GM23248 (cell line): Measurements from ENCODE around the gene ACADS. TPM values are rescaled to one million over a fixed set of nuclear protein-coding genes. Genes with fewer than 3 reads are reported as not detected.

Experiments used
- DNase-seq: peaks from one replicate; pipeline ENCODE4 v3.0.0-alpha.2; 2015
- H2AFZ ChIP-seq: fragments of 200-600 bp; sonication (generic); 2 replicates; pipeline ENCODE4 v1.6.1; 2016; ENCODE audit warnings: antibody characterized with exemption
- H3F3A ChIP-seq: fragments of 200-600 bp; sonication (generic); 2 replicates; pipeline ENCODE4 v1.6.1; 2016; ENCODE audit warnings: mild to moderate bottlenecking, antibody characterized with exemption, mixed run types; ENCODE audit not compliant: insufficient read depth
- H3K27ac ChIP-seq: fragments of 200-600 bp; sonication (generic); 2 replicates; pipeline ENCODE4 v1.5.1; 2016; ENCODE audit warnings: mild to moderate bottlenecking
- H3K27me3 ChIP-seq: fragments of 200-600 bp; sonication (generic); replicated peaks from 2 replicates; pipeline ENCODE4 v1.6.1; 2016; ENCODE audit warnings: mild to moderate bottlenecking; ENCODE audit not compliant: insufficient read depth
- H3K36me3 ChIP-seq: fragments of 200-600 bp; sonication (generic); 2 replicates; pipeline ENCODE4 v1.6.1; 2016; ENCODE audit warnings: low read depth, mild to moderate bottlenecking
- H3K4me1 ChIP-seq: fragments of 200-600 bp; sonication (generic); 2 replicates; pipeline ENCODE4 v1.6.1; 2016; ENCODE audit warnings: mild to moderate bottlenecking; ENCODE audit not compliant: insufficient read depth
- H3K4me2 ChIP-seq: fragments of 200-600 bp; sonication (generic); one replicate; pipeline ENCODE4 v1.6.1; 2016; ENCODE audit warnings: mild to moderate bottlenecking; ENCODE audit not compliant: unreplicated experiment
- H3K4me3 ChIP-seq: fragments of 200-600 bp; sonication (generic); 2 replicates; pipeline ENCODE4 v1.5.1; 2016; ENCODE audit warnings: mild to moderate bottlenecking
- H3K79me2 ChIP-seq: fragments of 200-600 bp; sonication (generic); 2 replicates; pipeline ENCODE4 v1.6.1; 2016; ENCODE audit warnings: mild to moderate bottlenecking; ENCODE audit not compliant: insufficient read depth
- H3K9ac ChIP-seq: fragments of 200-600 bp; sonication (generic); 2 replicates; pipeline ENCODE4 v1.6.1; 2016; ENCODE audit warnings: mild to moderate bottlenecking
- H3K9me2 ChIP-seq: fragments of 200-600 bp; sonication (generic); 2 replicates; pipeline ENCODE4 v1.6.1; 2016; ENCODE audit warnings: mixed run types, mild to moderate bottlenecking, moderate library complexity; ENCODE audit not compliant: insufficient read depth
- H3K9me3 ChIP-seq: fragments of 200-600 bp; sonication (generic); one replicate; pipeline ENCODE4 v1.6.1; 2017; ENCODE audit warnings: low read depth
- H4K20me1 ChIP-seq: fragments of 200-600 bp; sonication (generic); 2 replicates; pipeline ENCODE4 v1.6.0; 2016; ENCODE audit not compliant: insufficient read depth
- EZH2 ChIP-seq: fragments of 200-600 bp; sonication (generic); IDR thresholded peaks from 2 replicates; pipeline ENCODE4 v1.6.1; 2018; ENCODE audit warnings: antibody characterized with exemption, mild to moderate bottlenecking; ENCODE audit not compliant: insufficient read depth, poor library complexity, severe bottlenecking
- EZH2phosphoT487 ChIP-seq: fragments of 200-600 bp; sonication (generic); IDR thresholded peaks from 2 replicates; pipeline ENCODE4 v1.6.1; 2018; ENCODE audit warnings: antibody characterized with exemption, moderate library complexity, mild to moderate bottlenecking, low read depth; ENCODE audit not compliant: insufficient read depth
- WGBS, 2 experiments: methylation state at CpG; one replicate each; pipeline ENCODE4 v1.1.6; 2015 to 2017; ENCODE audit warnings: low lambda C conversion rate in 2 of 2, low coverage in 1 of 2; ENCODE audit errors: missing lambda C conversion rate in 2 of 2; 5-methylcytosine and 5-hydroxymethylcytosine counted together
- in situ Hi-C: fragments of 300-500 bp; cut with MboI; formaldehyde crosslinking; loops from 2 replicates; pipeline ENCODE4 v1.15.0; 2020
- polyA plus RNA-seq: library from polyadenylated mRNA; unstranded; fragments of >200 nt; fragmentation: Nextera tagmentation; extraction: Ambion mirVana; gene quantifications from 2 replicates; pipeline ENCODE4 v1.2.1, GENCODE V29; 2016
- total RNA-seq: library from RNA; depleted of rRNA; stranded (reverse); fragments of >200 nt; shearing (Covaris generic); gene quantifications from 2 replicates; pipeline ENCODE4 v1.2.3, GENCODE V29; 2014

The ACADS gene
- total and polyA plus RNA-seq, 2 experiments from 2014 or later, result 10.5 to 14.5 TPM

DNA sequence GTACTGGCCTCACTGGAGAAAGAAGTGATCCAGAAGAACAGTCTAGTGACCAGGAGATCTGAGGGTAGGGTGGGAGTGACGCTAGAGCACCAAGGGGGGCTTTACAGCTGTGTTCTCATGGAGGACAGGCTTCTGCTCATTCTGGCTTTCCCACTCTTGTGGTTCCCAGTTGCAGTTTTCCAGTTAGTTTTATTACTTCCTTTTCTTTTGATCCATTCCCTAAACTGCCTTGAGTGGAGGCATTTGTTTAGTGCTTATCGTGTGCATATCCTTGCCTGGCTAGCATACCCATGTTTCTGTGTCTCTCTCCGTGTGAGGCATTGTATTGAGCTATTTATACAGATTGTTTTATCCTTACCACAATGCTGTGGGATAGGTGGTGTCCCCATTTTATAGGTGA, 34.6 kb upstream of the ACADS start:
- Histone ChIP-seq H3K27me3 (no peaks in the 10 kb centered on the region), H3K9me2 (no peaks in the 10 kb centered on the region), H3K9ac (no peak overlapping the region), H3K27ac (no peak overlapping the region), H3F3A (0 out of 2 replicates have a peak, but pooled peaks cover 7% of the 10 kb centered on the region), H3K4me1 (peaks cover 14% of the 10 kb centered on the region), H2AFZ (no peak overlapping the region), H3K9me3 (no peaks in the 10 kb centered on the region), H4K20me1 (0 out of 2 replicates have a peak, but pooled peaks cover 5% of the 10 kb centered on the region), H3K4me2 (no peak overlapping the region), H3K79me2 (peaks cover 81% of the 10 kb centered on the region), H3K4me3 (no peak overlapping the region), H3K36me3 (peaks cover 15% of the 10 kb centered on the region; the same call in 1 of the 2 replicates)
- no peak for TF ChIP-seq EZH2phosphoT487
- no peak for TF ChIP-seq EZH2
- no peak for DNase-seq
- 84 to 86% methylated on average over 3 of the region's 3 CpGs for WGBS, 2 experiments
- in situ Hi-C loops, result no loop called here

DNA sequence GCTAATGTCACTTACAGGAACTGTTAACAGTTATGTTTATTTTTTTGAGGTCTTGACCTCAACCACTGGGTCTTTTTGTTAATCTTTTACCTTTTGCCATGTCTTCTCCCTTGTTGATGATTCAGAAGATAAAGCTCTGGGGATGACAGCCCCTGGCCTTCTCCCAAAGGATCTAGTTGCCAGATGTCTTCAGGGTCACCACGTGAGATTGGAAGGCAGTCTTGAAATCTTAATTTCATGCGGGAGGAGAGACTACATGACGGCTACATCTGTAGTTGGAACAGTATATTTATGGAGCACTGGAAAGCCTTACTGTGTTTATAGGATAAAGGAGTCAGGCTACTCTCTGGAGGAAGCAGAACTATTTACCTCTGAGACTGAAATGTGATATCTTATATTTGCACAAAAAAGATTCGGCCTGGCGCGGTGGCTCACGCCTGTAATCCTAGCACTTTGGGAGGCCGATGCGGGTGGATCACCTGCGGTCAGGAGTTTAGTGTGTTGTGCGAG, 33.0 kb upstream of the ACADS start:
- Histone ChIP-seq H3K4me1 (peaks cover 14% of the 10 kb centered on the region), H3K27me3 (no peaks in the 10 kb centered on the region), H3K4me2 (no peak overlapping the region), H3K79me2 (peaks cover 84% of the 10 kb centered on the region), H4K20me1 (0 out of 2 replicates have a peak, but pooled peaks cover 5% of the 10 kb centered on the region), H3K4me3 (no peak overlapping the region), H3K36me3 (peaks cover 30% of the 10 kb centered on the region), H3K27ac (no peak overlapping the region), H3F3A (0 out of 2 replicates have a peak, but pooled peaks cover 7% of the 10 kb centered on the region), H3K9me2 (no peaks in the 10 kb centered on the region), H3K9ac (no peak overlapping the region), H2AFZ (no peak overlapping the region), H3K9me3 (no peaks in the 10 kb centered on the region)
- no peak for DNase-seq
- TF ChIP-seq EZH2phosphoT487, result no peak
- no peak for TF ChIP-seq EZH2
- 90 to 91% methylated on average over 11 of the region's 11 CpGs for WGBS, 2 experiments
- in situ Hi-C loops, result no loop called here

DNA sequence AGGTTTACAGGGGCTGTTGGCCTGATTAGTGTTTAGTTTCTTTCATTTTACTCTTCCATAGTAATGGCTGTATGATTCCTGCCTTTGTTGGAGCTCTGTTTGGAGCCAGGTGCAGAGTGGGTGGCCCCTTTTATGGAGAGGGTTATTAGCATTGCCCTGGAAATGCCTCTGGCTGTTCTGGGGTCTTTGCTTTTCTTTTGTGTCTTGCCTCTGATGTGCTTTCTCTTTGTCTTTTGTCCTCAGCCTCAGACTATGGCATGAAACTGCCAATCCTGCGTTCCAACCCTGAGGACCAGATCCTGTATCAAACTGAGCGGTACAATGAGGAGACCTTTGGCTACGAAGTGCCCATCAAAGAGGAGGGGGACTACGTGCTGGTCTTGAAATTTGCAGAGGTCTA, 31.8 kb upstream of the ACADS start:
- Histone ChIP-seq H3K9me2 (no peaks in the 10 kb centered on the region), H3K79me2 (peaks cover 79% of the 10 kb centered on the region), H3K9ac (no peak overlapping the region), H3K4me1 (peaks cover 11% of the 10 kb centered on the region), H3K27ac (no peak overlapping the region), H3K36me3 (peaks cover 35% of the 10 kb centered on the region), H3F3A (no peaks in the 10 kb centered on the region), H4K20me1 (no peaks in the 10 kb centered on the region), H3K27me3 (no peaks in the 10 kb centered on the region), H3K4me2 (no peak overlapping the region), H3K4me3 (no peak overlapping the region), H2AFZ (no peak overlapping the region), H3K9me3 (no peaks in the 10 kb centered on the region)
- TF ChIP-seq EZH2 (no peak), EZH2phosphoT487 (no peak)
- 93 to 100% methylated on average over 4 of the region's 4 CpGs for WGBS, 2 experiments
- in situ Hi-C loops, result no loop called here
- no peak for DNase-seq

DNA sequence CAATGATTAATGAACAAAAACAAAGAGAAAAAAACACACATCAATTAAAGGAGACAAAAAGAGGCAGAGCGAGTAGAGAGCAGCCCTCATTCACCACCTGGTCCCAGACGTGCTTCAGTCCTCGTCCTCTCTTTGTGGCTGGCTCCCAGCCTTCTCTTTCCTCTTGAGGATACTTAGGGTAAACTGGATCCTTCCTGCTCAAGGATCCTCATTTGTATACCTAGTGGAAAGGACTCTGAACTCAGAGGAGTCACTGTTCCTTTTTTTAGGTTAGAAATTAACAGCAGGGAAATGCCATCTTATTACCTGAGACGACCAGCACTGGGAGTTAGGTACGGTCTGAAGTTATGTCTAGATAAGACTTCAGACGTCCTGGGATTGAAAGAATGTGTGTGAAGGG, 29.0 kb upstream of the ACADS start:
- no peaks in the 10 kb centered on the region for H3K9me3 ChIP-seq
- no peak for DNase-seq
- no peak overlapping the region for H3K4me3 ChIP-seq
- in situ Hi-C loops, result no loop called here
- 81 to 83% methylated on average over 6 of the region's 6 CpGs for WGBS, 2 experiments
- H3K36me3 ChIP-seq, result peaks cover 35% of the 10 kb centered on the region
- no peaks in the 10 kb centered on the region for H3K4me1 ChIP-seq
- H2AFZ ChIP-seq, result no peak overlapping the region
- no peaks in the 10 kb centered on the region for H3F3A ChIP-seq
- no peaks in the 10 kb centered on the region for H4K20me1 ChIP-seq
- no peak overlapping the region for H3K9ac ChIP-seq
- no peaks in the 10 kb centered on the region for H3K9me2 ChIP-seq
- no peak overlapping the region for H3K27ac ChIP-seq
- H3K27me3 ChIP-seq, result no peaks in the 10 kb centered on the region
- peaks cover 51% of the 10 kb centered on the region for H3K79me2 ChIP-seq
- TF ChIP-seq EZH2phosphoT487 (no peak), EZH2 (no peak)
- H3K4me2 ChIP-seq, result no peak overlapping the region

DNA sequence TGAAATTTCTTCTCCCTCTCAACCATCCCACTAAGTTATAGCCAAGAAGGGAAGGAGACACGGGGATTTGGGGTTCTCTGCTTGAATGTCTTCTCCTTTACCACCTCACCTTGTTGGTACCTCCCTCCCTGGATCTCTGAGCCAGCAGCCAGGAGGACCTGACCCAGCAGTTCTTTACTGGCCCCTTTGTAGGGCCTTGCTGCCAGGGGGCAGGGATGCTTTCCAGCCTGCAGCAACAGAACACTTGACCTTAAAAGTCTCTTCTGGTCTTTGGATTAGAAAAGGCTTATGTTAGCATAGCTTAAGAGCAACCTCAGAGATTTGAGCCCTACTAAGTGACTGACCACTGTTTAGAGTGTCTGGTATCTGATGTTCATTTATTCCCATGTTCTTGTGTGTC, 28.3 kb upstream of the ACADS start:
- H3K27me3 ChIP-seq, result no peaks in the 10 kb centered on the region
- WGBS, 2 experiments, result 96 to 100% methylated on average over 1 of the region's 1 CpG
- no peak overlapping the region for H2AFZ ChIP-seq
- H3K4me1 ChIP-seq, result no peaks in the 10 kb centered on the region
- H3K27ac ChIP-seq, result no peak overlapping the region
- H3K79me2 ChIP-seq, result peaks cover 44% of the 10 kb centered on the region
- H3K9me2 ChIP-seq, result no peaks in the 10 kb centered on the region
- DNase-seq, result no peak
- H3K4me3 ChIP-seq, result no peak overlapping the region
- no peak overlapping the region for H3K4me2 ChIP-seq
- no peaks in the 10 kb centered on the region for H4K20me1 ChIP-seq
- peaks cover 35% of the 10 kb centered on the region for H3K36me3 ChIP-seq
- H3K9me3 ChIP-seq, result no peaks in the 10 kb centered on the region
- no peaks in the 10 kb centered on the region for H3F3A ChIP-seq
- in situ Hi-C loops, result no loop called here
- no peak for TF ChIP-seq EZH2
- no peak for TF ChIP-seq EZH2phosphoT487
- H3K9ac ChIP-seq, result no peak overlapping the region
